H9 (cell line): ENCODE data around the gene ZAP70. TPM values are rescaled to one million over a fixed set of nuclear protein-coding genes. Genes with fewer than 3 reads are reported as not detected.

ENCODE experiments used
- DNase-seq: peaks from one replicate; pipeline ENCODE4 v3.0.0-alpha.2; 2017
- H2AFZ ChIP-seq: one replicate; pipeline ENCODE4 v1.6.1; 2013; ENCODE audit warnings: mild to moderate bottlenecking, low read length, control low read depth, moderate library complexity
- H2AK5ac ChIP-seq: 2 replicates; pipeline ENCODE4 v1.6.1; 2013; ENCODE audit warnings: low read length, control low read depth, mixed read lengths; ENCODE audit not compliant: insufficient read length
- H2BK120ac ChIP-seq: one replicate; pipeline ENCODE4 v1.6.1; 2013; ENCODE audit warnings: low read depth, mild to moderate bottlenecking, low read length, control low read depth, inconsistent platforms; ENCODE audit not compliant: poor library complexity, severe bottlenecking
- H2BK12ac ChIP-seq: 2 replicates; pipeline ENCODE4 v1.6.1; 2013; ENCODE audit warnings: low read length, control low read depth, mixed read lengths, low read depth; ENCODE audit not compliant: insufficient read length
- H2BK15ac ChIP-seq: 2 replicates; pipeline ENCODE4 v1.6.1; 2013; ENCODE audit warnings: low read depth, low read length, control low read depth
- H2BK20ac ChIP-seq: one replicate; pipeline ENCODE4 v1.6.1; 2013; ENCODE audit warnings: low read depth, mild to moderate bottlenecking, low read length, control low read depth, inconsistent platforms; ENCODE audit not compliant: poor library complexity, severe bottlenecking
- H2BK5ac ChIP-seq: 2 replicates; pipeline ENCODE4 v1.6.1; 2013; ENCODE audit warnings: low read length, control low read depth, mixed read lengths; ENCODE audit not compliant: insufficient read length
- H3K14ac ChIP-seq: 2 replicates; pipeline ENCODE4 v1.6.1; 2013; ENCODE audit warnings: low read length, control low read depth; ENCODE audit not compliant: insufficient read depth
- H3K18ac ChIP-seq: 2 replicates; pipeline ENCODE4 v1.6.1; 2013; ENCODE audit warnings: low read depth, mild to moderate bottlenecking, mixed read lengths, low read length, control low read depth; ENCODE audit not compliant: insufficient read length
- H3K23ac ChIP-seq: 2 replicates; pipeline ENCODE4 v1.6.1; 2013; ENCODE audit warnings: low read length, control low read depth, mixed read lengths, low read depth; ENCODE audit not compliant: insufficient read length
- H3K23me2 ChIP-seq: 2 replicates; pipeline ENCODE4 v1.6.1; 2013; ENCODE audit warnings: low read depth, mild to moderate bottlenecking, mixed read lengths, low read length, control low read depth; ENCODE audit not compliant: insufficient read length, poor library complexity, severe bottlenecking
- H3K27ac ChIP-seq: 2 replicates; pipeline ENCODE4 v1.5.1; 2013; ENCODE audit warnings: low read length, control low read depth, mixed read lengths, low read depth; ENCODE audit not compliant: insufficient read length
- H3K27me3 ChIP-seq: 2 replicates; pipeline ENCODE4 v1.6.1; 2013; ENCODE audit warnings: low read length, control low read depth, inconsistent platforms; ENCODE audit not compliant: insufficient read depth
- H3K4ac ChIP-seq: 2 replicates; pipeline ENCODE4 v1.6.1; 2013; ENCODE audit warnings: low read depth, mild to moderate bottlenecking, control low read depth, inconsistent platforms, low read length, moderate library complexity
- H3K4me1 ChIP-seq: 2 replicates; pipeline ENCODE4 v1.6.1; 2013; ENCODE audit warnings: low read length, control low read depth, inconsistent platforms; ENCODE audit not compliant: insufficient read depth
- H3K4me2 ChIP-seq: 2 replicates; pipeline ENCODE4 v1.6.1; 2013; ENCODE audit warnings: low read length, control low read depth, mixed read lengths; ENCODE audit not compliant: insufficient read length, insufficient read depth
- H3K56ac ChIP-seq: 2 replicates; pipeline ENCODE4 v1.6.1; 2013; ENCODE audit warnings: low read depth, mild to moderate bottlenecking, mixed read lengths, low read length, control low read depth; ENCODE audit not compliant: insufficient read length
- H3K79me1 ChIP-seq: 2 replicates; pipeline ENCODE4 v1.6.1; 2013; ENCODE audit warnings: low read depth, mild to moderate bottlenecking, moderate library complexity, low read length, control low read depth, inconsistent platforms; ENCODE audit not compliant: insufficient read depth, poor library complexity, severe bottlenecking
- H3K79me2 ChIP-seq: 2 replicates; pipeline ENCODE4 v1.6.1; 2013; ENCODE audit warnings: low read length, control low read depth, inconsistent platforms; ENCODE audit not compliant: insufficient read depth
- H3K9ac ChIP-seq: 2 replicates; pipeline ENCODE4 v1.6.1; 2013; ENCODE audit warnings: low read length, control low read depth, mixed read lengths; ENCODE audit not compliant: insufficient read length; ENCODE audit errors: extremely low read depth
- H3K9me3 ChIP-seq: one replicate; pipeline ENCODE4 v1.6.1; 2013; ENCODE audit warnings: low read depth, low read length, inconsistent platforms; ENCODE audit not compliant: control insufficient read depth
- H3T11ph ChIP-seq: one replicate; pipeline ENCODE4 v1.6.1; 2013; ENCODE audit warnings: mild to moderate bottlenecking, low read length, control low read depth, inconsistent platforms
- H4K20me1 ChIP-seq: one replicate; pipeline ENCODE4 v1.6.1; 2013; ENCODE audit not compliant: control insufficient read depth, insufficient read length, insufficient read depth
- H4K5ac ChIP-seq: 2 replicates; pipeline ENCODE4 v1.6.1; 2013; ENCODE audit warnings: low read depth, mild to moderate bottlenecking, mixed read lengths, low read length, control low read depth; ENCODE audit not compliant: insufficient read length
- H4K8ac ChIP-seq: replicated peaks from 2 replicates; pipeline ENCODE4 v1.6.1; 2013; ENCODE audit warnings: low read length, control low read depth, mixed read lengths, low read depth; ENCODE audit not compliant: insufficient read length
- H4K91ac ChIP-seq: 2 replicates; pipeline ENCODE4 v1.6.1; 2013; ENCODE audit warnings: low read depth, mild to moderate bottlenecking, moderate library complexity, mixed read lengths, low read length, control low read depth; ENCODE audit not compliant: insufficient read length
- H3K27ac Mint-ChIP-seq, 3 experiments: 2 replicates in 2 of 3; 3 replicates in 1 of 3; pipeline ENCODE4 v1.8.0; 2020 to 2021; ENCODE audit warnings: mixed read lengths in 3 of 3, mild to moderate bottlenecking in 1 of 3, moderate library complexity in 1 of 3
- H3K27me3 Mint-ChIP-seq: 2 replicates; pipeline ENCODE4 v1.8.0; 2021; ENCODE audit warnings: low read depth, mild to moderate bottlenecking, moderate library complexity, mixed read lengths
- H3K36me3 Mint-ChIP-seq, 3 experiments: 2 replicates in 2 of 3; 3 replicates in 1 of 3; pipeline ENCODE4 v1.8.0; 2020 to 2021; ENCODE audit warnings: low read depth in 3 of 3, mixed read lengths in 3 of 3; ENCODE audit not compliant: insufficient read depth in 1 of 3
- H3K4me1 Mint-ChIP-seq, 2 experiments: 2 replicates each; pipeline ENCODE4 v1.8.0; 2020; ENCODE audit warnings: mixed read lengths in 2 of 2
- H3K4me3 Mint-ChIP-seq, 2 experiments: 2 replicates in 1 of 2; 3 replicates in 1 of 2; pipeline ENCODE4 v1.8.0; 2020 to 2021; ENCODE audit warnings: mild to moderate bottlenecking in 2 of 2, mixed read lengths in 2 of 2, moderate library complexity in 1 of 2
- H3K9me3 Mint-ChIP-seq, 2 experiments: 2 replicates in 1 of 2; 3 replicates in 1 of 2; pipeline ENCODE4 v1.8.0; 2020; ENCODE audit warnings: mild to moderate bottlenecking in 2 of 2, mixed read lengths in 2 of 2, moderate library complexity in 1 of 2
- total RNA-seq: library from RNA; stranded (reverse); gene quantifications from 2 replicates; pipeline ENCODE4 v1.2.1, GENCODE V29; 2021
- TF ChIP-seq, protein P1 (sequence below): fragments of 200-600 bp; sonication (generic); conservative IDR thresholded peaks from 3 replicates; pipeline ENCODE4 v1.8.0; 2021; ENCODE audit warnings: antibody characterized with exemption, mild to moderate bottlenecking

Gene ZAP70
- total RNA-seq, 1 experiment from 2014 or later: 0.24 TPM

DNA sequence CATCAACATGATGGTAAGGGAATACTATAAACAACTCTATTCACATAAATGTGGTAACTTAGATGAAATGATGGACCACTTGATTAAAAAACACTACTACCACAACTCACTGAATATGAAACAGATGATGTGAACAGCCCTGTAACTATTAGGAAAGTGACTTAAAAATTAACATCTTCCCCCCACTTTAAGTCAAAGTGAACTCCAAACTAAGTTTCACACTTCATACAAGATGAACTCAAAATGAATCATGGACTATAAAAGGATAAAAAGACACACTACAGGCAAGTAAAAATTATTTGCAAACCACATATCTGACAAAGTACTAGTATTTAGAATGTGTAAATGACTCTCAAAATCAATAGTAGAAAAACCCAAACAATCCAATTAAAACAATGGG is 71.6 kb downstream of the ZAP70 start:
- no peaks in the 10 kb centered on the region for H3K9me3 ChIP-seq
- no peak overlapping the region for H2BK120ac ChIP-seq

More for the DNA sequence above, 71.6 kb downstream of the ZAP70 start:
- Mint-ChIP-seq H3K4me3 (no peak overlapping the region), H3K4me1 (no peaks in the 10 kb centered on the region), H3K27ac (no peak overlapping the region), H3K27me3 (no peaks in the 10 kb centered on the region), H3K36me3 (no peaks in the 10 kb centered on the region; a peak in 1 of 7 replicates), H3K9me3 (no peaks in the 10 kb centered on the region)
- Histone ChIP-seq H3K4me2 (no peak overlapping the region), H3K23me2 (no peaks in the 10 kb centered on the region), H3K27me3 (no peaks in the 10 kb centered on the region), H2BK20ac (no peak overlapping the region), H3K9ac (no peak overlapping the region), H3T11ph (no peak overlapping the region), H3K27ac (no peak overlapping the region), H2AFZ (no peak overlapping the region), H4K91ac (no peak overlapping the region), H2BK15ac (no peak overlapping the region), H3K56ac (no peak overlapping the region), H3K18ac (no peak overlapping the region), H2AK5ac (no peak overlapping the region), H3K4ac (no peak overlapping the region), H2BK12ac (no peak overlapping the region), H2BK5ac (no peak overlapping the region), H3K14ac (no peak overlapping the region), H3K4me1 (no peaks in the 10 kb centered on the region), H4K5ac (no peak overlapping the region), H4K8ac (no peak overlapping the region), H3K79me2 (no peaks in the 10 kb centered on the region), H3K79me1 (no peaks in the 10 kb centered on the region), H3K23ac (no peak overlapping the region), H4K20me1 (no peaks in the 10 kb centered on the region)
- no peak for DNase-seq
- TF ChIP-seq, protein P1, sequence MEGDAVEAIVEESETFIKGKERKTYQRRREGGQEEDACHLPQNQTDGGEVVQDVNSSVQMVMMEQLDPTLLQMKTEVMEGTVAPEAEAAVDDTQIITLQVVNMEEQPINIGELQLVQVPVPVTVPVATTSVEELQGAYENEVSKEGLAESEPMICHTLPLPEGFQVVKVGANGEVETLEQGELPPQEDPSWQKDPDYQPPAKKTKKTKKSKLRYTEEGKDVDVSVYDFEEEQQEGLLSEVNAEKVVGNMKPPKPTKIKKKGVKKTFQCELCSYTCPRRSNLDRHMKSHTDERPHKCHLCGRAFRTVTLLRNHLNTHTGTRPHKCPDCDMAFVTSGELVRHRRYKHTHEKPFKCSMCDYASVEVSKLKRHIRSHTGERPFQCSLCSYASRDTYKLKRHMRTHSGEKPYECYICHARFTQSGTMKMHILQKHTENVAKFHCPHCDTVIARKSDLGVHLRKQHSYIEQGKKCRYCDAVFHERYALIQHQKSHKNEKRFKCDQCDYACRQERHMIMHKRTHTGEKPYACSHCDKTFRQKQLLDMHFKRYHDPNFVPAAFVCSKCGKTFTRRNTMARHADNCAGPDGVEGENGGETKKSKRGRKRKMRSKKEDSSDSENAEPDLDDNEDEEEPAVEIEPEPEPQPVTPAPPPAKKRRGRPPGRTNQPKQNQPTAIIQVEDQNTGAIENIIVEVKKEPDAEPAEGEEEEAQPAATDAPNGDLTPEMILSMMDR: no peak
